Activated naive CD4-positive, alpha-beta T cell treated with anti-CD3 and anti-CD28 coated beads, Interleukin-2, amount 50 U/mL, for 24 hours (primary cell): Measurements from ENCODE around the gene PPFIA4.

ENCODE experiments used
- H3K27ac Mint-ChIP-seq: one replicate; pipeline ENCODE4 v1.8.0; 2021; ENCODE audit warnings: mild to moderate bottlenecking, mixed read lengths
- H3K27me3 Mint-ChIP-seq: one replicate; pipeline ENCODE4 v1.8.0; 2021; ENCODE audit warnings: mixed read lengths
- H3K36me3 Mint-ChIP-seq: one replicate; pipeline ENCODE4 v1.8.0; 2021; ENCODE audit warnings: mixed read lengths
- H3K4me1 Mint-ChIP-seq: one replicate; pipeline ENCODE4 v1.8.0; 2021; ENCODE audit warnings: mixed read lengths
- H3K4me3 Mint-ChIP-seq: one replicate; pipeline ENCODE4 v1.8.0; 2021; ENCODE audit warnings: mild to moderate bottlenecking, mixed read lengths
- H3K9me3 Mint-ChIP-seq: one replicate; pipeline ENCODE4 v1.8.0; 2021; ENCODE audit warnings: mixed read lengths

Gene PPFIA4

GRCh38 chr1:203127666-203128430, 101.6 kb downstream of the PPFIA4 start, which contains the start of gene ADORA1:
Gene ADORA1 (plus strand): TSS chr1:203127726. CDS start chr1:203128842, 1,116 bp downstream.
- H3K27ac Mint-ChIP-seq: peak within 1 kb of the TSS; percentile 10
- no peaks in the 10 kb centered on the region for H3K36me3 Mint-ChIP-seq
- H3K4me3 Mint-ChIP-seq: peak within 1 kb of the TSS; percentile 47
- peaks cover 11% of the 10 kb centered on the region for H3K4me1 Mint-ChIP-seq
- H3K9me3 Mint-ChIP-seq: no peaks in the 10 kb centered on the region
- H3K27me3 Mint-ChIP-seq: peaks cover 33% of the 10 kb centered on the region

- Mint-ChIP-seq H3K4me1 (peaks cover 11% of the 10 kb centered on the region), H3K36me3 (no peaks in the 10 kb centered on the region), H3K27me3 (peaks cover 33% of the 10 kb centered on the region), H3K4me3 (no peak overlapping the region), H3K27ac (no peak overlapping the region), H3K9me3 (no peaks in the 10 kb centered on the region)
These were observed 102.1 kb downstream of the PPFIA4 start for GRCh38 chr1:203128431-203128715.
